ENCODE measurements around the gene UBE3D.

The UBE3D gene

DNA sequence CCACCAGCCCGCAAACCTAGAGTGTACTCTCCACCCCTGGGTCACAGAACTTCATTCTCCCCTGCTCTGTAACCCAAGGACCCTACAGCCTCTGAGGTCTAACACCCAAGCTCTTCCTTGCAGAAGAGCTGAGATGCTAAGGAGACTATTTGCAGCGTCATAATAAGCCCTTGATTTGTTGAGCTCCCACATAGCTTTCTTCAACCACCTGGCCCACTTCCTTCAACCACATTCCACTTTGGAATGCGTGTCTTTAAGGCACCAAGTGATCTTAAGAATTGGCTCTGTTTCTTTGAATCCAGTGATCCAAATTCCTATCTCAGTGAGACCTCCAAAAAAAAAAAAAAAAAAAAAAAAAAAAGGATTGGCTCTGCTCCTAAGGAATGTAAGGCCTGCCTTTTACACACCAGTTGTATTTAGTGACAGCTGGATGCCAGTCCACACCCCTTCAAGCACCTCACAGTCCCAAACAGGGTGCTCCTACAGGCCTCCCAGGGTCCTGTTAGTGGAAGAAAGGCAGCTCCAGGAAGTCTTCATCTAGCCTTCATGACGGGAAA lies 106.2 kb downstream of the UBE3D start:
- H3K4me1 ChIP-seq (ENCODE audit: control insufficient read depth in 1 of 2, insufficient read depth in 2 of 2, low read length in 2 of 2), result peaks cover 6 to 9% of the 10 kb centered on the region in 2 experiments
- no peak overlapping the region for H3K23ac ChIP-seq (ENCODE audit: low read length)
- no peak overlapping the region for H3K9ac ChIP-seq (ENCODE audit: low read length)
- H2AK5ac ChIP-seq (ENCODE audit: low read length), result no peak overlapping the region
- no peak overlapping the region for H2BK120ac ChIP-seq (ENCODE audit: insufficient read depth, low read length, poor library complexity)
- no peak overlapping the region for H2AFZ ChIP-seq (ENCODE audit: insufficient read depth, low read length, poor library complexity)
- no peaks in the 10 kb centered on the region for H3K9me3 ChIP-seq (ENCODE audit: insufficient read depth, low read depth, low read length)
- no peak overlapping the region for H4K8ac ChIP-seq (ENCODE audit: low read depth, low read length)
- no peak overlapping the region for H3K4ac ChIP-seq (ENCODE audit: low read depth, low read length)
- no peak overlapping the region for H4K91ac ChIP-seq (ENCODE audit: low read depth, low read length)
- no peak overlapping the region for H2BK5ac ChIP-seq (ENCODE audit: low read depth, low read length, poor library complexity)
- H3K27me3 ChIP-seq (ENCODE audit: insufficient read depth, low read length), result no peaks in the 10 kb centered on the region
- no peaks in the 10 kb centered on the region for H3K79me1 ChIP-seq (ENCODE audit: low read length)
- H4K12ac ChIP-seq (ENCODE audit: low read depth, low read length), result no peak overlapping the region
- H3K4me3 ChIP-seq (ENCODE audit: low read depth, low read length), result no peak overlapping the region
- H3K18ac ChIP-seq (ENCODE audit: low read length), result no peak overlapping the region
- peaks cover 0 to 2% of the 10 kb centered on the region in 2 experiments for H3K36me3 ChIP-seq (ENCODE audit: control insufficient read depth in 1 of 2, insufficient read depth in 2 of 2, low read length in 2 of 2)
- H3K4me2 ChIP-seq (ENCODE audit: low read length), result peak overlapping the region; percentile 26
- WGBS (ENCODE audit: extremely low coverage, insufficient coverage, insufficient read length), result no CpG with 5 or more reads among the region's 4 CpGs
- no peak overlapping the region for H3K14ac ChIP-seq (ENCODE audit: low read length)
- no peak overlapping the region for H2BK12ac ChIP-seq (ENCODE audit: low read length)
- no peaks in the 10 kb centered on the region for H3K79me2 ChIP-seq (ENCODE audit: control insufficient read depth, insufficient read depth, low read length, poor library complexity)
- peak overlapping the region; percentile 55 for H3K27ac ChIP-seq (ENCODE audit: low read depth, low read length)
- peak in 1 of 2 donors; percentile 50 for DNase-seq

DNA sequence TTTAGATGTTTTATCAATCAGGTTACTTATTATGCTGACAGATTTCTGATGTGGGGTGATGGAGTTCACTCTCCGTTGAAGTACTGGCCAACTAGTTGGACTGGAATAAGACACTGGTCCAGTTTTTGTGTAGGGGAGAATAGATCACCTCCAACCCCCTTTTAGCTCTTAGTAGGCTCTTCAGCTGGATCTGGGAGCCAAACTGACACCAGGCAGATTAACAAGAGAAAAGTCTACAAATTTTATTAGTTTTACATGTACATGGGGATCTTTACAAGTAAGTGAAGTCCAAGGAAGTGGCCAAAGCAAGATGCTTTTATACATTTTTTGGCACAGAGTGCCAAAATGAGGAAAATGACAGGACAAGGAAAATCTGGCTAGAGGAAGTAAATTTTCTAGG lies 107.1 kb downstream of the UBE3D start:
- H2BK120ac ChIP-seq (ENCODE audit: insufficient read depth, low read length, poor library complexity), result no peak overlapping the region
- H3K4me3 ChIP-seq (ENCODE audit: low read depth, low read length), result no peak overlapping the region
- no peak overlapping the region for H2AK5ac ChIP-seq (ENCODE audit: low read length)
- no peak overlapping the region for H4K91ac ChIP-seq (ENCODE audit: low read depth, low read length)
- H4K8ac ChIP-seq (ENCODE audit: low read depth, low read length), result no peak overlapping the region
- H3K18ac ChIP-seq (ENCODE audit: low read length), result no peak overlapping the region
- no peak overlapping the region for H3K4me2 ChIP-seq (ENCODE audit: low read length)
- no peak overlapping the region for H3K27ac ChIP-seq (ENCODE audit: low read depth, low read length)
- H3K79me2 ChIP-seq (ENCODE audit: control insufficient read depth, insufficient read depth, low read length, poor library complexity), result no peaks in the 10 kb centered on the region
- H3K4ac ChIP-seq (ENCODE audit: low read depth, low read length), result no peak overlapping the region
- peaks cover 6 to 9% of the 10 kb centered on the region in 2 experiments for H3K4me1 ChIP-seq (ENCODE audit: control insufficient read depth in 1 of 2, insufficient read depth in 2 of 2, low read length in 2 of 2)
- WGBS (ENCODE audit: extremely low coverage, insufficient coverage, insufficient read length), result no CpG with 5 or more reads among the region's 1 CpG
- no peaks in the 10 kb centered on the region for H3K9me3 ChIP-seq (ENCODE audit: insufficient read depth, low read depth, low read length)
- H3K9ac ChIP-seq (ENCODE audit: low read length), result no peak overlapping the region
- no peaks in the 10 kb centered on the region for H3K27me3 ChIP-seq (ENCODE audit: insufficient read depth, low read length)
- H3K79me1 ChIP-seq (ENCODE audit: low read length), result no peaks in the 10 kb centered on the region
- DNase-seq, result no peak
- no peak overlapping the region for H2BK5ac ChIP-seq (ENCODE audit: low read depth, low read length, poor library complexity)
- H3K36me3 ChIP-seq (ENCODE audit: control insufficient read depth in 1 of 2, insufficient read depth in 2 of 2, low read length in 2 of 2), result peaks cover 0 to 2% of the 10 kb centered on the region in 2 experiments
- no peak overlapping the region for H2BK12ac ChIP-seq (ENCODE audit: low read length)
- H4K12ac ChIP-seq (ENCODE audit: low read depth, low read length), result no peak overlapping the region
- H2AFZ ChIP-seq (ENCODE audit: insufficient read depth, low read length, poor library complexity), result no peak overlapping the region
- no peak overlapping the region for H3K23ac ChIP-seq (ENCODE audit: low read length)
- no peak overlapping the region for H3K14ac ChIP-seq (ENCODE audit: low read length)

DNA sequence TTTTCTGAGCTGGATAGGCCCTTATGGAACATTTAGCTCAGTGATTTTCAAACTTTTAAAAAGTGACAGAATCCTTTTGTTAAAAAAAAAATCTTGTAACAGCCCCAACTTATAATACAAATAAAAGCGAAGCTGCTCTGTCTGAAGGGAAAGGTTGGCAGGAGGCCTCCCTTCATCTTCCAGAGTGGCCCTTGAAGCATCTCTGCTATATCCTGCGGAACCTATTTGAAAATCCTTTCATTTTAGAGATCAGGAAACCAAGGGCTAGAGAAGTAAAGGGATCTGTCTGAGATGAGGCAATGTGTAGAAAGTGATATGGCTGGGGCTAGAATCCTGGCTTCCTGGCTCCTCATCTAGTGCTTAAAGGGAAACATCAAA lies 107.8 kb downstream of the UBE3D start:
- H2BK5ac ChIP-seq (ENCODE audit: low read depth, low read length, poor library complexity), result no peak overlapping the region
- H3K23ac ChIP-seq (ENCODE audit: low read length), result no peak overlapping the region
- no peaks in the 10 kb centered on the region for H3K9me3 ChIP-seq (ENCODE audit: insufficient read depth, low read depth, low read length)
- no peak overlapping the region for H2BK12ac ChIP-seq (ENCODE audit: low read length)
- no peak overlapping the region for H4K91ac ChIP-seq (ENCODE audit: low read depth, low read length)
- H3K79me2 ChIP-seq (ENCODE audit: control insufficient read depth, insufficient read depth, low read length, poor library complexity), result no peaks in the 10 kb centered on the region
- H3K9ac ChIP-seq (ENCODE audit: low read length), result no peak overlapping the region
- H2BK120ac ChIP-seq (ENCODE audit: insufficient read depth, low read length, poor library complexity), result no peak overlapping the region
- H3K27ac ChIP-seq (ENCODE audit: low read depth, low read length), result no peak overlapping the region
- H2AK5ac ChIP-seq (ENCODE audit: low read length), result no peak overlapping the region
- H4K8ac ChIP-seq (ENCODE audit: low read depth, low read length), result no peak overlapping the region
- H3K14ac ChIP-seq (ENCODE audit: low read length), result no peak overlapping the region
- DNase-seq, result no peak
- no peak overlapping the region for H3K4me2 ChIP-seq (ENCODE audit: low read length)
- no peaks in the 10 kb centered on the region for H3K79me1 ChIP-seq (ENCODE audit: low read length)
- no peak overlapping the region for H2AFZ ChIP-seq (ENCODE audit: insufficient read depth, low read length, poor library complexity)
- H3K4me1 ChIP-seq (ENCODE audit: control insufficient read depth in 1 of 2, insufficient read depth in 2 of 2, low read length in 2 of 2), result peaks cover 6 to 9% of the 10 kb centered on the region in 2 experiments
- WGBS (ENCODE audit: extremely low coverage, insufficient coverage, insufficient read length), result no CpG with 5 or more reads among the region's 2 CpGs
- no peaks in the 10 kb centered on the region for H3K27me3 ChIP-seq (ENCODE audit: insufficient read depth, low read length)
- H3K36me3 ChIP-seq (ENCODE audit: control insufficient read depth in 1 of 2, insufficient read depth in 2 of 2, low read length in 2 of 2), result peaks cover 0 to 2% of the 10 kb centered on the region in 2 experiments
- H3K4me3 ChIP-seq (ENCODE audit: low read depth, low read length), result no peak overlapping the region
- no peak overlapping the region for H4K12ac ChIP-seq (ENCODE audit: low read depth, low read length)
- no peak overlapping the region for H3K4ac ChIP-seq (ENCODE audit: low read depth, low read length)
- H3K18ac ChIP-seq (ENCODE audit: low read length), result no peak overlapping the region

DNA sequence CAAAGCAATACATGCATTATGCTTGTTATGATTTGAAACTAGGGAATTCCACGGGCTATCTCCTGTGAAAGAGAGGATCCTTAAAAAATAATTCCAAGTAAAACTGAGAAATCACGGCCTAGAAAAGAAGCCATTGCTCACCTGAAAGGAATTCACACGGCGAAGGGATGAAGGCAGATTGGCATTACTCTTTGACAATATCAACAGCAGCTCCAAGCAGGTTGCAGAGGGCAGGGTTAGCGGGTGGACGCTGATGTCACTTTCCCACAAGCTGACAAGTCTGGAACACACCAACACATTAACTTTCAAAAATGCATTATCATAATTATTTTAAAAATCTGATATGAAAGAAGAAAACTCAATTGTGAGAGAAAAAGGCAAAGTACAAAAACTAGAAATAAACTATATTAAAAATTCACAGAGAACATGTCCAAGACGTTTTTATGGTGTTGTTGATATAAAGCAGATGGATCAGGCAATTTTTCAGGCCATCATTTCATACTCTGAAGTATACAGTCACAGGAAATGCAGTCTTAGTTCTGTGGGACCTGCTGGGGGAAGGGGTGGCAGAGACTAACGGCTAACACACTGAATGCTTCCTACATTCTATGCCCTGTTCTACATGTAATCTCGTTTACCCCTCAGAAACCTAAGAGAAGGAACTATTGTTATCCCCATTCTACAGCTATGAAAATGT lies 108.3 kb downstream of the UBE3D start:
- no peaks in the 10 kb centered on the region for H3K27me3 ChIP-seq (ENCODE audit: insufficient read depth, low read length)
- H3K79me2 ChIP-seq (ENCODE audit: control insufficient read depth, insufficient read depth, low read length, poor library complexity), result no peaks in the 10 kb centered on the region
- no peak overlapping the region for H4K8ac ChIP-seq (ENCODE audit: low read depth, low read length)
- no peak overlapping the region for H3K9ac ChIP-seq (ENCODE audit: low read length)
- H3K79me1 ChIP-seq (ENCODE audit: low read length), result no peaks in the 10 kb centered on the region
- no peak overlapping the region for H2AFZ ChIP-seq (ENCODE audit: insufficient read depth, low read length, poor library complexity)
- peak; percentile 37 to 71 for DNase-seq
- H3K4me3 ChIP-seq (ENCODE audit: low read depth, low read length), result no peak overlapping the region
- no peak overlapping the region for H3K14ac ChIP-seq (ENCODE audit: low read length)
- H2BK5ac ChIP-seq (ENCODE audit: low read depth, low read length, poor library complexity), result no peak overlapping the region
- no peak overlapping the region for H2AK5ac ChIP-seq (ENCODE audit: low read length)
- H2BK120ac ChIP-seq (ENCODE audit: insufficient read depth, low read length, poor library complexity), result no peak overlapping the region
- H4K91ac ChIP-seq (ENCODE audit: low read depth, low read length), result no peak overlapping the region
- H3K23ac ChIP-seq (ENCODE audit: low read length), result no peak overlapping the region
- H3K4ac ChIP-seq (ENCODE audit: low read depth, low read length), result no peak overlapping the region
- no peak overlapping the region for H3K4me2 ChIP-seq (ENCODE audit: low read length)
- no peak overlapping the region for H2BK12ac ChIP-seq (ENCODE audit: low read length)
- WGBS (ENCODE audit: extremely low coverage, insufficient coverage, insufficient read length), result no CpG with 5 or more reads among the region's 9 CpGs
- H3K27ac ChIP-seq (ENCODE audit: low read depth, low read length), result no peak overlapping the region
- H3K9me3 ChIP-seq (ENCODE audit: insufficient read depth, low read depth, low read length), result no peaks in the 10 kb centered on the region
- peaks cover 6 to 9% of the 10 kb centered on the region in 2 experiments for H3K4me1 ChIP-seq (ENCODE audit: control insufficient read depth in 1 of 2, insufficient read depth in 2 of 2, low read length in 2 of 2)
- H4K12ac ChIP-seq (ENCODE audit: low read depth, low read length), result no peak overlapping the region
- H3K36me3 ChIP-seq (ENCODE audit: control insufficient read depth in 1 of 2, insufficient read depth in 2 of 2, low read length in 2 of 2), result peaks cover 0 to 2% of the 10 kb centered on the region in 2 experiments
- H3K18ac ChIP-seq (ENCODE audit: low read length), result no peak overlapping the region

Data from trophoblast cell (in vitro differentiated cells and primary cell).